Left lung (tissue), 10 donors: ENCODE data around the gene IL36RN. TPM values are rescaled to one million over a fixed set of nuclear protein-coding genes. Genes with fewer than 3 reads are reported as not detected.

Experiments
- ATAC-seq: fragments of 200-7000 bp; cut with Tn5 transposase; one replicate; pipeline ENCODE4 v1.9.1; 2020; ENCODE audit warnings: moderate library complexity
- DNase-seq, 4 donors: peaks; one replicate each; pipeline ENCODE4 v3.0.0-alpha.2; 2013 to 2020
- H3K27ac ChIP-seq, 2 donors: fragments of 200-600 bp; sonication (generic) in 1 of 2; one replicate each; pipeline versions ENCODE4 v1.5.0 to v1.8.0; 2020 to 2021
- H3K27me3 ChIP-seq, 2 donors: fragments of 200-600 bp; sonication (generic) in 1 of 2; one replicate each; pipeline versions ENCODE4 v1.5.0 to v1.8.0; 2020 to 2021
- H3K36me3 ChIP-seq, 2 donors: fragments of 200-600 bp; sonication (generic) in 1 of 2; one replicate each; pipeline versions ENCODE4 v1.5.0 to v1.8.0; 2020 to 2021
- H3K4me1 ChIP-seq, 2 donors: fragments of 200-600 bp; one replicate each; pipeline ENCODE4 v1.8.0; 2021
- H3K4me3 ChIP-seq, 2 donors: fragments of 200-600 bp; sonication (generic) in 1 of 2; one replicate each; pipeline versions ENCODE4 v1.5.0 to v1.8.0; 2020 to 2021; ENCODE audit warnings: mild to moderate bottlenecking in 1 of 2
- H3K9me3 ChIP-seq, 2 donors: fragments of 200-600 bp; sonication (generic) in 1 of 2; one replicate each; pipeline versions ENCODE4 v1.5.0 to v1.8.0; 2020 to 2021
- CTCF ChIP-seq, 2 donors: fragments of 200-600 bp; sonication (generic) in 1 of 2; IDR thresholded peaks; one replicate each; pipeline versions ENCODE4 v1.5.0 to v1.8.0; 2021; ENCODE audit warnings: antibody characterized with exemption in 2 of 2
- intact Hi-C, 2 donors: fragments of 100-400 bp; cut with DNase I; formaldehyde crosslinking; loops; one replicate each; pipeline versions ENCODE4 v1.11.2 to v1.14.2; 2022
- polyA plus RNA-seq, 6 donors: library from polyadenylated mRNA; unstranded; fragments of 120-200 nt; gene quantifications; one replicate each; pipeline ENCODE4 v1.2.1, GENCODE V29; 2013; ENCODE audit not compliant: insufficient read length in 6 of 6
- total RNA-seq, 2 donors: library from RNA; stranded (reverse); fragmentation: NEBNext Ultra II Directional; extraction: Animal tissue kit (Norgen Biotek cat#: 25700); gene quantifications; one replicate each; pipeline ENCODE4 v1.2.1, GENCODE V29; 2021
- donor health status: DM: no; HTN: yes; CAD: no.
- donor health status: DM: no; HTN: no; CAD: no.

The IL36RN gene
- total and polyA plus RNA-seq, 8 donors: 0.04 to 0.14 (median 0.10) TPM; not detected in 5

DNA sequence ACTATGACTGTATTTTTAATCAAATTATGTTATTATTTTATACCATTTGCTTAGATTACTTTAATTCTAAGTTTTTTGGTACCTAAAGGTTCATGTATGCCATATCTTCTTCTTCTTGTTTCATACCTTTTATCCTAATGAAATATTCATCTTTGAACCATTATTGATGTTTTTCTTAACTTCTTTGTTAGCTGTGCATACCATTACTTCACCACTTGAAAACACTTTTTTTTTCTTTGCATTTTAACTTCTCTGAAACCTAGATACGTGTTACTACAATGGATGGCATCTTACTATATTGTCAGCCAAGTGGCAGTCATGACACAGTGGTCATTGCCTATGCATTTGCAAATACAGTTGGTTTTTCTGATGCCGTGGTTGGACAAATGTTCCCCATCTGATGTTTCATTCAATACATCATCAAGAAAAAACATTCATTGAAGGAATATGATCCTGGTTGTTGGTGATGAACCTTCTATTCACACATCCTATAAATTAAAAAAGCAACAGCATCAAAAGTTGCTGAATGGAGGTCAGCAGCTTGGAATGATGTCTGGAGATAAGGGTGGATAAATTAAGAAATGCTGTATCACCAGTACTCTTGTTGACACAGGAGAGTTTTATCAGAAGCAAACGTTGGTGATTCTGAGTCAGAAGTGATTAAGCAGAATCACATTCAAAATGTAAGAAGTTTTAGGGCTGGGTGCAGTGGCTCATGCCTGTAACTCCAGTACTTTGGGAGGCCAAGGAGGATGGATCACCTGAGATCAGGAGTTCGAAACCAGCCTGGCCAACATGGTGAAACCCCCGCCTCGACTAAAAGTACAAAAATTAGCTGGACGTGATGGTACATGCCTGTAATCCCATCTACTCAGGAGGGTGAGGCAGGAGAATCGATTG, 46.3 kb upstream of the IL36RN start:
- DNase-seq: no peak
- intact Hi-C loops: no loop called here
- H3K27me3 ChIP-seq: peaks cover 0 to 9% of the 10 kb centered on the region in 2 donors
- TF ChIP-seq CTCF (IDR thresholded peaks at IDR 0.05): no peak
- H3K27ac ChIP-seq: no peak overlapping the region
- no peaks in the 10 kb centered on the region for H3K9me3 ChIP-seq
- no peak overlapping the region for H3K4me3 ChIP-seq
- ATAC-seq: no peak
- no peaks in the 10 kb centered on the region for H3K4me1 ChIP-seq
- H3K36me3 ChIP-seq: no peaks in the 10 kb centered on the region

GRCh38 chr2:113013336-113013661, 45.7 kb upstream of the IL36RN start:
- intact Hi-C loops: no loop called here
- TF ChIP-seq CTCF (IDR thresholded peaks at IDR 0.05): no peak

DNA sequence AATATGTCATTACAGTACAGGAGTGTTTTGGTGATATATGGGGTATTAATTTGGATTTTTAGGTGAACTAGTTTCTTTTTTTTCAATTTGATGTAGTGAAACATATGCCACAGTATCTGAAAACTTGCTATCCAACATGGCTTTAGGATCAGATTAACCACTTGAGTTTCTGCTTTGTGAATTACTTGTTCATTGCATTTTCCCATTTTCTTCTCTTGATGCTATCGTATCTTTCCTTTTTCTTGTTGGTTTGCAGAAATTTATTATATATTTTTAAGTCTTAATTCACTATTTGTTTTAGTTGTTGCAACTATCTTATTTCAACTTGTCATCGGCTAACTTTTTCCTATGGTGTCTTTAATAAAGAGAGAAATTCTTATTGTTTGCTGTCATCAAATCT, 44.9 kb upstream of the IL36RN start:
- H3K4me3 ChIP-seq: no peak overlapping the region
- TF ChIP-seq CTCF (IDR thresholded peaks at IDR 0.05): no peak
- H3K36me3 ChIP-seq: no peaks in the 10 kb centered on the region
- H3K27me3 ChIP-seq: peaks cover 0 to 9% of the 10 kb centered on the region in 2 donors
- intact Hi-C loops: no loop called here
- no peak for DNase-seq
- H3K4me1 ChIP-seq: no peaks in the 10 kb centered on the region
- H3K9me3 ChIP-seq: no peaks in the 10 kb centered on the region
- ATAC-seq: no peak
- H3K27ac ChIP-seq: no peak overlapping the region

More at GRCh38 chr2:113013336-113013661, 45.7 kb upstream of the IL36RN start:
- Histone ChIP-seq H3K9me3 (no peaks in the 10 kb centered on the region), H3K4me3 (no peak overlapping the region), H3K4me1 (no peaks in the 10 kb centered on the region), H3K36me3 (no peaks in the 10 kb centered on the region), H3K27ac (no peak overlapping the region), H3K27me3 (peaks cover 0 to 9% of the 10 kb centered on the region in 2 donors)
- DNase-seq (no peak), ATAC-seq (no peak)

- TF ChIP-seq CTCF (IDR thresholded peaks at IDR 0.05): no peak
- no peaks in the 10 kb centered on the region for H3K36me3 ChIP-seq
- H3K9me3 ChIP-seq: no peaks in the 10 kb centered on the region
- no peaks in the 10 kb centered on the region for H3K4me1 ChIP-seq
- intact Hi-C loops: no loop called here
- DNase-seq (no peak), ATAC-seq (no peak)
- H3K27ac ChIP-seq: no peak overlapping the region
- H3K27me3 ChIP-seq: peaks cover 0 to 9% of the 10 kb centered on the region in 2 donors
- no peak overlapping the region for H3K4me3 ChIP-seq
Measured at GRCh38 chr2:113015042-113015441, 44.0 kb upstream of the IL36RN start.

- H3K4me1 ChIP-seq: no peaks in the 10 kb centered on the region
- TF ChIP-seq CTCF (IDR thresholded peaks at IDR 0.05): no peak
Measured at GRCh38 chr2:113015655-113016054, 43.3 kb upstream of the IL36RN start.

More at GRCh38 chr2:113015655-113016054, 43.3 kb upstream of the IL36RN start:
- Histone ChIP-seq H3K4me3 (no peak overlapping the region), H3K9me3 (no peaks in the 10 kb centered on the region), H3K27me3 (peaks cover 0 to 9% of the 10 kb centered on the region in 2 donors), H3K36me3 (no peaks in the 10 kb centered on the region), H3K27ac (no peak overlapping the region)
- no peak for ATAC-seq
- DNase-seq: no peak
- intact Hi-C loops: no loop called here
